Upper lobe of left lung (tissue), 4 donors: ENCODE measurements around the gene ADPRH.

ENCODE experiments used
- POLR2A ChIP-seq, 4 donors: fragments of 450-650 bp; IDR thresholded peaks; one replicate each; pipeline ENCODE4 v1.5.1; 2016 to 2017; ENCODE audit warnings: antibody characterized with exemption in 4 of 4, mild to moderate bottlenecking in 2 of 4
- TF ChIP-seq, protein P1 (sequence below), 6 experiments: fragments of 450-650 bp in 4 of 6; fragments of 200-600 bp in 2 of 6; sonication (generic) in 2 of 6; IDR thresholded peaks; one replicate each; pipeline ENCODE4 v1.5.1; 2016 to 2019; ENCODE audit warnings: antibody characterized with exemption in 6 of 6

DNA sequence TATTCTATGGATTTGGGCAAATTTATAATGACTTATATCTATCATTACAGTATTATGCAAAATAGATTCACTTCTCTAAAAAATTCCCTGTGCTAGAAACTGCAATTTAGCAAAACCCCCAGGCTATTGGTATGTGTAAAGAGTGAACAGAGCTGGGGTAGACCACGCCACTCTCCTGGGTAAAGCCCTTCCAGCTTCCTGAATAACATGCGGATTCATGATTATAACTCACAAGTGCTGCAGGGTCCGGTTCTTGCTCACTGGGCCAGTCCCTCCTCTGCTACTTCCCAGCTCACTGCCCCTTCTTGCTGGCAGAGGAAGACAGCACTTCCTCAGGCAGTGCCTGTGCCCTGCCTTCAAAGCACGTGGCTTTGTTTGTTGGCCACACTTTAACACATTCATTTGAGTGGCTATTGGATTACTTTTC, 24.0 kb upstream of the ADPRH start:
- no peak for TF ChIP-seq POLR2A (IDR thresholded peaks at IDR 0.05)
- TF ChIP-seq, protein P1, sequence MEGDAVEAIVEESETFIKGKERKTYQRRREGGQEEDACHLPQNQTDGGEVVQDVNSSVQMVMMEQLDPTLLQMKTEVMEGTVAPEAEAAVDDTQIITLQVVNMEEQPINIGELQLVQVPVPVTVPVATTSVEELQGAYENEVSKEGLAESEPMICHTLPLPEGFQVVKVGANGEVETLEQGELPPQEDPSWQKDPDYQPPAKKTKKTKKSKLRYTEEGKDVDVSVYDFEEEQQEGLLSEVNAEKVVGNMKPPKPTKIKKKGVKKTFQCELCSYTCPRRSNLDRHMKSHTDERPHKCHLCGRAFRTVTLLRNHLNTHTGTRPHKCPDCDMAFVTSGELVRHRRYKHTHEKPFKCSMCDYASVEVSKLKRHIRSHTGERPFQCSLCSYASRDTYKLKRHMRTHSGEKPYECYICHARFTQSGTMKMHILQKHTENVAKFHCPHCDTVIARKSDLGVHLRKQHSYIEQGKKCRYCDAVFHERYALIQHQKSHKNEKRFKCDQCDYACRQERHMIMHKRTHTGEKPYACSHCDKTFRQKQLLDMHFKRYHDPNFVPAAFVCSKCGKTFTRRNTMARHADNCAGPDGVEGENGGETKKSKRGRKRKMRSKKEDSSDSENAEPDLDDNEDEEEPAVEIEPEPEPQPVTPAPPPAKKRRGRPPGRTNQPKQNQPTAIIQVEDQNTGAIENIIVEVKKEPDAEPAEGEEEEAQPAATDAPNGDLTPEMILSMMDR (IDR thresholded peaks at IDR 0.05) = no peak
